ENCODE results near the gene WBP1.
"Not testable (repeated sequence)": the region's sequence is repeated elsewhere in the genome, so short reads cannot be mapped to it uniquely, and the experiment has no call there.

The WBP1 gene

DNA sequence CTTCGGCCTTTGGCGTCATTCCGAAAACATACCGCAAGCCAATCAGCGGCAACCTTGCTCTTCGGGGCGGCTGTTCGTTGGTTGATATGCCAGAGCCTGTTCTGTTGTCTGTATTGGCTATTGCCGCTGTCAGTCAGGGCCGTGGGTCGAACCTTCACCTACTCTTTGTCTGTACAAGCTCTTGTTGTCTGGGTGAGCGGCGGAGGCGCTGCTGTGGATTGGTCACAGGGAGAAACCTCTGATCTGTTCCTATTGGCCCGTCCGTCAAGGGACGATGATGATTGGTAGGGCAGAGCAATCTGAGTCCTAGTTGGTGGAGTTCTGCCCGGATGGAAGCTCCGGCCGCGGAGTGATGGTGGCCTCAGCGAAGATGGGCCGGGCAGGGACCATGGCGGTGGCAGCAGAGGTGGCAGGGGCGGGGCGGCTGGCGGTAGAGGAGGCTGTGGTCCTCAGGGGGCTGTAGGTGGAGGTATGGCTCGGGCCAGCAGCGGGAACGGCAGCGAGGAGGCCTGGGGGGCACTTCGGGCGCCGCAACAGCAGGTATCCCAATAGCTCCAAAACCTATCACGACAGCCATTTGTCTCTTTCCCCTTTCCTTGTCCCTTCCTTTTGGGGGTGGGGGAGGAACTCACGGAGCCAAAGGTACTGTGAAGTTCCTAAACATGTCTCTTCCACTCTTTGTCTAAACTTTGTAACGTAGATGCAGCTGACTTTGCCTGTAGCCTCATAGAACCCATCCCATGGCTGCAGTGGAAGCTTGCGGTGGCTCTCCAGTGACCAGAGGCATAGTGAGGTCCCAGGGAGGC, at the start of gene WBP1:
Gene WBP1 (plus strand): TSS at position 307 of the 806 bp plus-strand sequence. CDS start 165 bp downstream, at position 472.
- peak; percentile 96 for DNase-seq

DNA sequence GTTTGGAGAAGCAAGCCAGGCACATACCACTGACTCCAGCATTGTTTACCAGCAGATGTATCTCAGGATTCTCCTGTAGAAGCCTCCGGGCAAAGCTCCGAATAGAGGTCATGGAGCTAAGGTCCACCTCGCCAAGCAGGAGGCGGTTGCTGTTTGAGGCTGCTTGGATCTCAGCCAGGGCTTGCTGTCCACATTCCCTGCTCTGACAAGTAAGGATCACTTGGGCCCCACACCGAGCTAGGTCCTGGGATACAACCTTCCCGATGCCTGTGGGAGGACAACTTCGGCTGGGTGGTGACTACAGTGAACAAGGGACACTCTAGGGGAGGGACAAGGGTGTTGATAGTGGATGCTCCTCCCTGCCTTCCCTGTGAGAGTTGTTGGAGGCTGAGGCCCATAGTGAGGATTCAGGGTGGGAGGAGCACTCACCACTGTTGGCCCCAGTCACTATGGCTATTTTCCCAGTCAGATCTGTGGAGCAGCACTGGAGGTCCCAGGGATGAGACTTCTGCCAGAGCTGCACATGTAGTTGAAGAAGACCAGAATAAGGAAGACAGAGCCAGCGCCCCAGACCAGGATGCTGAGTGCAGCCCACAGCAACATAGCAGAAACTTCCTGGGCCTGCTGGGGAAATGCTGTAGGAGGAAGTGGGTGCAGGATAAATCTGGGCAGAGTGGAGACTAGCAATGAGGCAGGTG, 45.1 kb upstream of the WBP1 start:
- DNase-seq = no peak

DNA sequence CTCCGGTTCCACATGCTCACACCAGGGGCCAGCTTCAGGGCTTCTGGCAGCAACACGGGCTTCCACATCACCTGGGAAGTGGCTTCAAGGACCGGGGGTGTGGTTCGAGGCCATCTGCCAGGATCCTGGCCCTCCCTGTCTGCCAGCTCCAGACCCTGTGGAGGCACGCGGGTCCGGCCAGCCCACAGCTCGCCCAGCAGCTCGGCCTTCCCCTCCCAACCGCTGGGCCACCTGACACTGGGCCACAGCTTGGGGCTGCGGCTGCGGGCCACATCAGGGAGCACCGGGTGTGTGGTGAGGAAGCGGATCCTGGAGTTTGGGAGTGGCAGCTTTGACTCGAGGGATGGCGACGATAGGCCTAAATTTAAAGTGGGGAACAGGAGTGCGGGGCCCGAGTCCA, 43.8 kb upstream of the WBP1 start:
- DNase-seq = no peak

DNA sequence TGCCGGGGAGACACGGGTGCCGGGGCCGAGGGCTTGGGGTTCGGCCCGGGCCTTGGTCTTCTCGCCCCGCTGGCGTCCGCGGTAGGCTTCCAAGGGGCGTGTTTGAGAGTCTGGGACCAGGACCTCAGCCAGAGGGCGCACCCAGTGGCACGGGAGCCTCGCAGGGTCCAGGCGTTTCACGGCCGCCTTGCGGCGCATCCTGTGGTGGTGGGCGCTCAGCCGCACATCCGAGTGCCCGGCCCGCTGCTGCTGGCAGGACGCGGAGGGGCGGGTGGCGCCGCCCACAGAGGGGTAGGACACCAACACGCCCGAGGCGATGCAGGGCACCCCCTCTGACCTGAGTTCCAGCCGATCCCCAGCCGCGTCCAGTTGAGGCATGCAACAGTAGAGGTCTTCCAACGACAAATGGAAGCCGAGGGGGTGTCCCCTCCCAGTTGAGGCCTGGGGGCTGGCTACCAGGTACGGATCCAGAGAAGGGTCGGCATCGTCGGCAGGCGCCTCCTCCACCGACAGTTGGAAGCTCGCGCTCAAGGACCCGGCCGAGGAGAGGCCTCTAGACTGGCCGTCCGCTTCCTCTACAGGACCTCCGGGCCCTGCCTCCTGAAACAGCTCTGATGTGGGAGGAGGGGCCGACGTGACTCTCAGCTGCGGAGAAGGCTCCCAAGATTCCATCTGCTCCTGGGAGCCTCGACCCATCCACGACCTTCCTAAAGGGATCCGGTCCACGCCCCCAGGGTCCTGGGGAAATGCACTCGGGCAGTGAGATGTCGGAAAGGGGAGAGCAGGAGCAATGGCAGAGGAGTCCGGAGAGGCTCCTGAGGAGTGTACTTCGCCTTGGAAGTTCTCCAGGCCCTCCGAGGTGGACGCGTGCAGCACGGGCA, 43.1 kb upstream of the WBP1 start:
- no peak for DNase-seq

DNA sequence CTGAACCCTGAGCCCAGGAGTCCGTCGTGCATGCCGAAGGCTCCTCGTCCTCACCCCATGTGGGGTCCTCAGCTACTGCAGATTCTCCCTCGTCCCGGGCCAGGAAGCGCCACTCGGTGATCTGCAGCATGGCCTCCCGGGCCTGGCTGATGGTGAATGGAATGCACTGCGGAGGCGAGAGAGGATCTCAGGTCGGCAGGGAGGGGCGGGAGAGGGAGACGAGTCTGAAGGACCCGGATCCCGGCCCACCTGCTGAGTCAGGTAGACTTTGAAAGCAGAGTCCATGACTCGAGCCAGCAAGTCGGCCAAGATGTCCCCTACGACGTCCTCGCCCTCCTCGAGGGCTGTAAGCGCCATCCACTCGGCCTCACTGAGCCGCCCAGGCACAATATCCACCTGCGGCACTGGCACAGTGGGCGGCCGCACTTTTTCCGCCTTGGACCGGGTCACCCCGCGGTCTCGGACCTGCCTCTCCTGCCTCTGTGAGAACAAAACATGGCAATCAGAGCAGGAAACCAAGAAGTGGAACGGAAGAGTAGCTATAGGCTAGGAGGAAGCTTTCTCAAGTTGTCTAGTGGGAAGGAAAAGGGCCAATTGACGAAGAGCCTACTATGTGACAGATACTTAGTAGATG, 42.4 kb upstream of the WBP1 start:
- no peak for DNase-seq

DNA sequence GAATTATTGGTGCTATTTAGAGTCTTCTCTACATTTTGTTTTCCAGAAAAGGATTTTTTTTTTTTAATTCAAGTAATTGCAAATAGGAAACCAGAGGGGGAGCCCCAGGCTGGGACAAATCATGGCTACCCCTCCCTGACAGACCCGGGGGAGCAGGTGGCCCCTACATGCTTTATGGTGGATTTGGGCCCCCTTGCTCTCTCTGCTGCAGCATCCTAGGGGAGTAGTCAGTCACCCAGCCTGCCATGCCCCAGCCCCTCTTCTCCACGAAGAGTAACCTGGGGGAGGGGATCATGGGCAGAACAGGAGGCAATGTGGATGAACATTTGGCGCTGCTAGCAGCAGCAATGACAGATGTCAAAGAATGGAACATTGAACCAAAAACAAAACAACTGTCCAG, 41.5 kb upstream of the WBP1 start:
- DNase-seq = no peak

DNA sequence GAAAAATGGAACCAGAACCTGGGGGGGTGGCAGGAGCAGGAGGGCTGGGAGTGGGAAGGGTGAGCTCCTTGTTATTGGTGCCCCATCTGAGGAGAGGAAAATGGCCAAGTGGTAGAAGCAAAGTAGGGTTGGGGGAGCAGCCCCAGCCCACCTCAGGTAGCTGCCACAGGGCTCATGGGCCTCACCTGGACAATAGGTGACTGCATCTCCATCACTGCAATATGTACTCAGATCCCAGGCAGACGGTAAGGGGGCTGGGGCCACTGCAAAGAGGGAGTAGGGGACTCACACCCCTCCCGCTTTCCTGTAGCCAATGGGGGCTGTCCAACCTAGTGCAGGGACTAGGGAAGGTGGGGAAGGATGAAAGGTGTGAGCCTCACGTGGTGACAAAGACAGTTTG, 41.0 kb upstream of the WBP1 start:
- DNase-seq = no peak

DNA sequence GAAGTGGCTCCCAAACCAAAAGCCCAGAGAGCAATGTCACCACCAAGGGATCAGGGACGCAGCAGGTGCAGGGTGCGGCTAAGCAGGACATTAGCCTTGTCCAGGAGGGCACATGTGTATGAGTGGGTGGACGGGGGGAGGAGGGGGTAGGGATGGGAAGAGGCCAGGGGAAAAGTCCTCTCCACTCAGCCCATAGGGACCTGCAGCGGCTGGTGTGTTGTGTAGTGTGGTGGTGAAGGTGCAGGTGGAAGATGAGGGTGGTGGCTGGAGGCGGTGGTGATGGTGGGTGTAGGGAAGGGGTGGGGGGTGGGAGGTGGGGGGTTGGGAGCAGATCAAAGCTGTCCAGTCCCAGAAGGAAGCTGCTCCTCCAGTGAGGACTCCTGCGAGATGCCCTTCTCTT, 40.5 kb upstream of the WBP1 start:
- DNase-seq = no peak

DNA sequence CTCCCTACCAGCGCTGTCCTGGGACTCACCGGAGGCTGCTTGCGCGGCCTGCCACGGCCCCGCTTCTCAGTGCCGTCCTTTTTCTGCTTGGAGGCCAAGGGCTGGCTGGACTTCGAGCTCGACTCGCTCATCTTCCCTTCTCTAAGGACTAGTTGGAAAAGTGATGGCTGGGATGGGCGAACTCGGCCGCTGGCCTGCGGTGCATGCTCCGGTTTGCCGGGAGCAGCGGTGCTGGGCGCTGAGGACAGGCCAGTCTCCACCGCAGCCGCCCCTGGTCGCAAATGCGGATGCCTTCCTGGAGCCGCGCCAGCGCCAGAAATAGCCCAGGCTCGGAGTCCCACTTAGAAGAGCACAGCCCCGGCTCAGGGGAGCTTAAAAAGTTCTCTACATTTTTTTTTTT, 39.9 kb upstream of the WBP1 start:
- DNase-seq = no peak

DNA sequence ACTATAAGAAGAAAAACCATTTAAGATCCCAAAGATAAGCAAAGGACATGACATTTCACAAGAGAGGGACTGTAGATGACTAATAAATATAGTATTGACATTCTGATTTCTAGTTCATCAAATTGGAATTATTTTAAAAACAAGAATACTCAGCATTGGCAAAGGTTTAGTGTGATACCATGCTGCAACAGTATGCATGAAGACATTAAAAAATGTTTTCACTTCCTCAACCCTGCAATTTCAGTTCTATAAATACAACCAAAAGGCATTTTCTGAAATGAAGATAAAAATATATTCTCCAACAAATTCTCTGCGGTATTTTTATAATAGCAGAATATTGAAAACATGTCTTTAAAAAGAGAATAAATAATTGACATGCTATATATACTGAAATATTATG, 38.9 kb upstream of the WBP1 start:
- no peak for DNase-seq

DNA sequence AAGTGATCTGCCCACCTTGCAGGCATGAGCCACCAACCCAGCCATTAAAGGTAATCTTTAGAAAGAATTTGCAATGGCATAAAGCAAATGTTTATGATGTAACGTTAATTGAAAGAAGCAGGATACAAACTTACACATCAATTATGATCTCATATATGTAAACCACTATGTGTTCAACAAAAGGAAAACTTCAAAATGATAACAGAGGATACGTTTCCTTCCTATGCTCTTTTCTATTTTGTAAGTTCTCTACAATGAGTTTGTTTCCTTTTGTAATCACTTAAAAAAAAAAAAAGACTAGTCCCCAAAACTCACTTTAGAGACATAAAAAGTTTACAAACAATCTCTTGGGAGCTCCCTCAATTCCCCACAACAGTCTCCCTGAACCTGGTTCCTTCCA, 38.2 kb upstream of the WBP1 start:
- DNase-seq = no peak

DNA sequence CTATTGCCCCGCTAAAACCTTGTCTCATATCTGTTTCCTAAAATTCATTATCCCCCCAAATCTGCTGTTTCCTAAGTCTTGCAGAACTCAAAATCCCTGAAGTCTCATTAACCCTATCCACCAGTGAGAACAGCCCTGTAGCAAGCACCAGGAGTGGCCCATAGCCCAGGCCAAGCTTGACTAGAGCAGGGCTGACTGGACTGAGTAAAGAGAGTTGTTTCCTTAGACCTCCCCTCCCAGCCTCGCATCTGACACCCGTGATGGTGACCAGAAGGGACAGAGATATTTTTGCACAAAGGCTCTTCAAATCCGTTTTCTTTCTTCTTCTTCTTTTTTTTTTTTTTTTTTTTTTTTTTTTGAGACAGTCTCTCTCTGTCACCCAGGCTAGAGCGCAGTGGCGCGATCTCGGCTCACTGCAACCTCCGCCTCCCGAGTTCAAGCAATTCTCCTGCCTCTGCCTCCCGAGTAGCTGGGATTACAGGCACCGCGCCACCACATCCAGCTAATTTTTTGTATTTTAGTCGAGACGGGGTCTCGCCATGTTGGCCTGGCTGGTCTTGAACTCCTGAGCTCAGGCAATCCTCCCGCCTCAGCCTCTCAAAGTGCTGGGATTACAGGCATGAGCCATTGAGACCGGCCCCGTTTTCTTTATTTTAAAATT, 37.7 kb upstream of the WBP1 start:
- not testable (repeated sequence) for DNase-seq

DNA sequence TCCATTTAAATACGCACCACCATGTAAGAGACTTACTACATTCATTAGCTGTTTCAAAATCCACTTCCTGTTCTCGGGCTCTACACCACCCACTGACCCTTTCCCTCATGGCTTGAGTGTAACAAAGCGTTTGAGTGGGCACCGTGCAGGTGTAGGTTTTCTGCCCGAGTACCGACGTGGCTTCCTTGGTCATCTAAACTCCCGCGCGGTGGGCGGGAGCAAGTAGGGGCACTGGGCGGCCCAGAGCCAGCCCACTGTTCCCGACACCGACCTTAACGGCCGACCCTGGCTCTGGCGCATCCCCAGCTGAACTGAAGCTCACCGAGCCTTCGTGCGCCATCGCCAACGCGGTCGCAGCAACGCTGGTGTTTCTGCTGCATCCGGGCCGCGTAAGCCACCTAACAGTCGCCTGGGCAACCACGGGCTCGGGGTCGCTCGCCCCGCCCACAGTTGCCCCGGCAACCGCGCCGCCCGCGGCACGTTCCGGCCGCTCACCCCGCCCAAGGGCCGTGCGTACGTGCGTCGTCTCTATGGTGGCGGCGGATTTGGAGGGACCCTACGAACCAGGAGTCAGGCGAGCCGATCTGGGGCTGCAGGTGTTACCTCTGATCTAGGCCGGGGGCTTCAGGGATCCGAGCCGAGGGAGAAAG, 36.9 kb upstream of the WBP1 start, which contains the start of the genes C2orf81 and WDR54:
Gene C2orf81 (minus strand): TSS at position 399 of the 650 bp plus-strand sequence. CDS start 59 bp downstream, at position 340.
Gene WDR54 (plus strand): TSS at position 510 of the 650 bp plus-strand sequence. CDS start 424 bp downstream, outside the sequence.
- DNase-seq = peak; percentile 65

DNA sequence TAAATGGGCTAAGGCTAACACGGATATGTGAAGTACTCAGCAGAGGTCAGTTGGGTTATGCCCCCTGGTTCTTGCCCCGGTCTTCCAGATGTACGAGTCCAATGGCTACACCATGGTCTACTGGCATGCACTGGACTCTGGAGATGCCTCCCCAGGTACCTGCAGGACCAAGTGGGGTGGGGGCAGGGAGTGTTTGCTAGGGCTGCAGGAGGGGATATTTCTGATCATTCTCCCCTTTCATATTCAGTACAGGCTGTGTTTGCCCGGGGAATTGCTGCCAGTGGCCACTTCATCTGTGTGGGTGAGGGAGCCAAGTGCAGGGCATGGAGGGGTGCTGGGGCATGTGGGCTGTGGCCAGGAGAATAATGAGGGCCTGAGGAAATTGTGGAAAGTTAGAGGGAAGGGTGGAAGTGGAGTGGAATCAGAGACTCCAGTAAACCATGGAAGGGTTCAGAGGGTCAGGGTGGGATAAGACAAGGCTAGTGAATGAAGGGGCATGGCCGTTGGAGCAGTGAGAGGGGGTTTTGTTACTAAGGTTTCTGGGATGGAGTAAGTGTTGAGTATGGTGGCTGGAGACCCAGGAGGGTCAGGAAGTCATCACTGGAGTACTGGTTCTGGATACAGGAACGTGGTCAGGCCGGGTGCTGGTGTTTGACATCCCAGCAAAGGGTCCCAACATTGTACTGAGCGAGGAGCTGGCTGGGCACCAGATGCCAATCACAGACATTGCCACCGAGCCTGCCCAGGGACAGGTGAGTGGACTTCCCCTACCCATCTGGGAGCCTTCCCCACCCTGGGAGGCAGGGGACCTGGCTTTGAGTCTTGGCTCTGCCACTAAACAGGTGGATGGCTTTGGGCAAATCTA, 34.8 kb upstream of the WBP1 start:
- DNase-seq = no peak

DNA sequence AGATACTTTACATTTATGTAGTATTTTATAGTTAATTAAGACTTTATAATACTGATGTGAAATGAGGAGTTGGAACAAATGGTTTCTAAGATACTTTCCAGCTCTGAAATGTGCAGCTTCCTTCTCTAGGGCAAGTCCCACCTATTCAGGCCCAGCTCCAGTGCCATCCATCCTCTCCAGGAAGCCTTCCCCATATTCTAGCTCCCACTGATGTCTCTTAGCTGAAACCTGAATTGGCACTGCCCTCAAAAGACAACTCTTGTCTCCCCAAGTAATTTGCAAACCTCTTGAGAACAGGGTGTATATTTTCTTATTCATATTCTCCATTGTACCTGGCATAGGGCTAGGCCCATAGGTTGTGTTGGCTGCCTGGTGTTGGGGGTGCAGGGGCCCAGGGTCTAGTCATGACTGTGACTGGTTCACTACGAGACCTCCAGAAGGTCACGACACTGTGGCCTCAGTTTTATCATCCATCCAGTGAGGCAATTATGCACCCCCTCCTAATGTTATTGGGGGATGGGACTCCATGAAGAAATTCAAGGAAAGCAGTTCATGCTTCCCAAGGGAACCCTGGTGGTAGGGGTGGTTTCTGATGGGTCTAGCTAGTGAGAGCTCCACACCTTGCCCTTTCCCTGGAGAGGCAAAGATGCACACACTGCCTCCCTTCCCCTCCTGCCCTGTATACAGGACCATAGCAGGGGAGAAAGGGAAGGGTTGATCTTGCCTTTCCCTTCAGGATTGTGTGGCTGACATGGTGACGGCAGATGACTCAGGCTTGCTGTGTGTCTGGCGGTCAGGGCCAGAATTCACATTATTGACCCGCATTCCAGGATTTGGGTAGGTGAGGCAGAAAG, 33.9 kb upstream of the WBP1 start:
- DNase-seq = no peak

DNA sequence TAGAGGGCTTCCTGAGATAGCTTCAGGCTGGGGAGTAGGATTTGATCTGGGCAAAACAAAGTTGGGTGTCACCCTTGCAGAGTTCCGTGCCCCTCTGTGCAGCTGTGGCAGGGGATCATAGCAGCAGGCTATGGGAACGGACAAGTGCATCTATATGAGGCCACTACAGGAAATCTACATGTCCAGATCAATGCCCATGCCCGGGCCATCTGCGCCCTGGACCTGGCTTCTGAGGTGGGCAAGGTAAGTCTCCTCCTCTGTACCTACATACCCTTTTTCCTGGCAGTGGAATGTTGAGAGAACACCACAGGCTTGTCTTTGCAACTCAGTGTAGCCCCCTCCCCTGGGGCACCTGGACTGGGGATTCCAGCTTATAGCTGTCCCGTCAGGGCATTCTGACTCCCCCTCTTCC, 33.2 kb upstream of the WBP1 start:
- no peak for DNase-seq

DNA sequence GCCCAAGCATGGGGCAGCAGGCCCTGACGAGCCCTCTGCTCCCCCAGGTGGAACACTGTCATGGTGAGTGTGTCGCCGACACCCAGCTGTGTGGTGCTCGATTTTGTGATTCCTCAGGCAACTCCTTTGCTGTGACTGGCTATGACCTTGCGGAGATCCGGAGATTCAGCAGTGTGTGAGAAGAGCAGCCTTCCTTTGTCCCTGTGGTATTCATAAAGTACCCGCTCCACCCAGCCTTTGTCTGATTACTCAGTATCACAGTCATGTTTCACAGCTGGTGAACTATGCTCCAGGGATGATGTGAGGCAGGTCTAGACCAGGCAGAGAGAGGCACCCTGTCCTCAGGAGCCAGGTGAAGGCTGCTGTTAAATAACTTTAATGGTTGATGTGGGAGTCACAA, 32.7 kb upstream of the WBP1 start:
- no peak for DNase-seq

DNA sequence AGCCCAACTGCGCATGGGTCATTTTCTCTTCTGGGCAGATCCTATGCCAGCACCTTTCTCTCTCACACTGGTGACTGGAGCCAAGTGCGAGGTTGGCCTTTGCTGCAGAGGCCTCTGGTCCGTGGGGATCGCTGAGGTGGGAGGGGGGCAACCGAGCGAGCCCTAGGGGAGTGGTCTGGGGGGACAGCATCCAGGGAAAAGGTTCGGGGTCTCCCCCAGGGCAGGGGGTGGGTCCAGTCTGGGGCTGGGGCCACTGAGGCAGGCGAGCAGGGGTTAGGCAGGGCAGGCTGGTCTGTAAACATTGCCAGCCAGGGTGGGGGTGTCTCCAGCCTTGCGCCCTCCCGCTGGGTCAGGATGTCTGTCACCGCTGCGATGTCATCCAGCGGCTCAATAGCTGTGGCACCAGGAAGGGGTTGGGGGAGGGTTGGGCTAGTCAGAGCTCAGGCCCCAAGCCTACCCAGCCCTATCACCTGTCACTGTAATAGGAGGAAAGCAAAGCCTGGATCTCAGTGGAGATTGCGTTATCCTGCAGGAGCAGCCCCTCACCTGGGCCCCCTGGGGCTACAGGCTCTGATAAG, 32.0 kb upstream of the WBP1 start:
- DNase-seq = no peak

DNA sequence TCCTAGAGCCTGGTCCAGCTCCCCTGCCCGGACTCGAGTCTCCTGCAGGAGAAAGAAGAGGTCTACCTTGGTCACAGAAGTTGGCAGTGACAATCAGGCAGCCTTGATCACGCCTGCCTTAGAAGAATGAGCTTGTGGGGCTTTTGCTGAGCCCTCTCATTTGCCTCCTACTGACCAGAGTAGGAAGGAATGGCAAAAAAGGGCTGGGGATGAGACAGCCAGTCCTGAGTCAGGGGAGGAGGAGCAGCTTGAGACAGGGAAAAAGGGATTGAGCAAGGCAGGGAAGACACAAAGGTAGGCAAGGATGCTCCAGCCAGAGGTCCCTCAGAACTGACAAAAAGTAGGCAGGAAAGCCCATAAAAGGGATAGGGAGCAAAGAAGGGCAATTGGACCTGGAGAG, 30.7 kb upstream of the WBP1 start:
- DNase-seq = no peak
